CD4-positive, alpha-beta T cell (primary cell): ENCODE results near the gene DUS1L. TPM values are rescaled to one million over a fixed set of nuclear protein-coding genes. Genes with fewer than 3 reads are reported as not detected.

ENCODE experiments used
- ATAC-seq: fragments of 200-7000 bp; cut with Tn5 transposase; one replicate; pipeline ENCODE4 v1.10.0; 2022; ENCODE audit warnings: mild to moderate bottlenecking; ENCODE audit not compliant: poor library complexity
- CTCF ChIA-PET: fragments of 350-600 bp; sonication (Branson Sonifier 250); formaldehyde crosslinking; loops from one replicate; lab custom pipeline; 2021; ENCODE audit warnings: antibody characterized with exemption, inconsistent platforms; lab: Charles Lee
- POLR2A ChIA-PET: fragments of 350-600 bp; sonication (Branson Sonifier 250); formaldehyde crosslinking; loops from one replicate; lab custom pipeline; 2021; ENCODE audit warnings: antibody characterized with exemption, inconsistent platforms; lab: Charles Lee
- DNase-seq, 14 experiments: peaks; one replicate each; pipeline ENCODE4 v3.0.0-alpha.2; 2013 to 2020; ENCODE audit warnings: mixed read lengths in 2 of 14
- H3K27ac ChIP-seq, 2 donors: one replicate each; pipeline versions ENCODE4 v1.5.1 to v1.7.0; 2013; ENCODE audit warnings: low read length in 2 of 2, low read depth in 1 of 2, mild to moderate bottlenecking in 1 of 2
- H3K27me3 ChIP-seq, 2 experiments: 1 replicate in 1 of 2; 2 replicates in 1 of 2; pipeline versions ENCODE4 v1.6.1 to v1.7.0; 2013; ENCODE audit warnings: low read length in 2 of 2, control low read depth in 1 of 2, mild to moderate bottlenecking in 1 of 2, moderate library complexity in 1 of 2; ENCODE audit not compliant: insufficient read depth in 2 of 2, control insufficient read depth in 1 of 2
- H3K36me3 ChIP-seq: one replicate; pipeline ENCODE4 v1.6.1; 2013; ENCODE audit warnings: low read length, control low read depth; ENCODE audit not compliant: insufficient read depth
- H3K4me1 ChIP-seq: one replicate; pipeline ENCODE4 v1.6.1; 2013; ENCODE audit warnings: low read length, control low read depth; ENCODE audit not compliant: insufficient read depth
- H3K4me3 ChIP-seq: one replicate; pipeline ENCODE4 v1.5.1; 2013; ENCODE audit warnings: mild to moderate bottlenecking, low read length, moderate library complexity
- H3K9me3 ChIP-seq, 2 experiments: 1 replicate in 1 of 2; 2 replicates in 1 of 2; pipeline versions ENCODE4 v1.6.1 to v1.7.0; 2013; ENCODE audit warnings: low read length in 2 of 2, mild to moderate bottlenecking in 2 of 2, control low read depth in 1 of 2, moderate library complexity in 1 of 2; ENCODE audit not compliant: control insufficient read depth in 1 of 2, insufficient read depth in 1 of 2
- H3K27ac Mint-ChIP-seq: one replicate; pipeline ENCODE4 v1.8.0; 2020; ENCODE audit warnings: mixed read lengths
- H3K27me3 Mint-ChIP-seq: one replicate; pipeline ENCODE4 v1.8.0; 2021; ENCODE audit warnings: mixed read lengths
- H3K36me3 Mint-ChIP-seq: one replicate; pipeline ENCODE4 v1.8.0; 2021; ENCODE audit warnings: low read depth, mixed read lengths
- H3K4me1 Mint-ChIP-seq: one replicate; pipeline ENCODE4 v1.8.0; 2021; ENCODE audit warnings: low read depth, mixed read lengths
- H3K4me3 Mint-ChIP-seq: one replicate; pipeline ENCODE4 v1.8.0; 2020; ENCODE audit warnings: mild to moderate bottlenecking, mixed read lengths
- H3K9me3 Mint-ChIP-seq: one replicate; pipeline ENCODE4 v1.8.0; 2020; ENCODE audit warnings: mixed read lengths
- CTCF ChIP-seq: fragments of 200-600 bp; IDR thresholded peaks from one replicate; pipeline ENCODE4 v1.8.0; 2022; ENCODE audit warnings: antibody characterized with exemption, mild to moderate bottlenecking
- intact Hi-C, 2 experiments: fragments of 100-400 bp; cut with DNase I in 1 of 2; cut with micrococcal nuclease in 1 of 2; formaldehyde crosslinking; loops; one replicate each; pipeline versions ENCODE4 v1.15.1 to v1.9.0; 2023 to 2025; cut with DNase I, micrococcal nuclease
- total RNA-seq, 174 experiments: library from RNA in 2 of 174; stranded (reverse) in 2 of 174; gene quantifications; one replicate each; pipeline ENCODE4 v1.2.3 and lab custom pipeline; 2021 to 2026

DUS1L gene
- total RNA-seq, 2 experiments from 2014 or later: 160 to 163 TPM

GRCh38 chr17:82084373-82085030 is 18.9 kb upstream of the DUS1L start:
- H3K4me1 Mint-ChIP-seq: no peaks in the 10 kb centered on the region
- Histone ChIP-seq H3K27me3 (no peaks in the 10 kb centered on the region), H3K4me1 (no peaks in the 10 kb centered on the region), H3K27ac (no peak overlapping the region), H3K4me3 (no peak overlapping the region), H3K36me3 (peaks cover 87% of the 10 kb centered on the region), H3K9me3 (no peaks in the 10 kb centered on the region)
- H3K27me3 Mint-ChIP-seq: no peaks in the 10 kb centered on the region
- H3K27ac Mint-ChIP-seq: no peak overlapping the region
- intact Hi-C loops: no loop called here
- H3K4me3 Mint-ChIP-seq: no peak overlapping the region
- DNase-seq (peak in 1 of 14 experiments; percentile 10), ATAC-seq (no peak)
- ChIA-PET CTCF (no interaction called here), POLR2A (no interaction called here)
- peaks cover 25% of the 10 kb centered on the region for H3K36me3 Mint-ChIP-seq
- no peak for TF ChIP-seq CTCF
- H3K9me3 Mint-ChIP-seq: no peaks in the 10 kb centered on the region

- no peak overlapping the region for H3K4me3 Mint-ChIP-seq
- peaks cover 85% of the 10 kb centered on the region for H3K36me3 ChIP-seq
These were observed 18.1 kb upstream of the DUS1L start for GRCh38 chr17:82083533-82084359.

GRCh38 chr17:82083009-82083408 is 17.4 kb upstream of the DUS1L start:
- no peak overlapping the region for H3K4me3 Mint-ChIP-seq
- H3K9me3 ChIP-seq: no peaks in the 10 kb centered on the region
- H3K4me1 Mint-ChIP-seq: no peaks in the 10 kb centered on the region
- no peak for TF ChIP-seq CTCF
- H3K4me1 ChIP-seq: no peaks in the 10 kb centered on the region
- H3K36me3 Mint-ChIP-seq: peaks cover 30% of the 10 kb centered on the region
- peak overlapping the region in 1 of 2 donors; percentile 44 for H3K27ac ChIP-seq
- H3K9me3 Mint-ChIP-seq: no peaks in the 10 kb centered on the region
- DNase-seq (no peak), ATAC-seq (no peak)
- intact Hi-C loops: no loop called here
- ChIA-PET CTCF (no interaction called here), POLR2A (no interaction called here)
- H3K27ac Mint-ChIP-seq: no peak overlapping the region
- no peaks in the 10 kb centered on the region for H3K27me3 Mint-ChIP-seq
- H3K36me3 ChIP-seq: peaks cover 77% of the 10 kb centered on the region
- no peaks in the 10 kb centered on the region for H3K27me3 ChIP-seq
- no peak overlapping the region for H3K4me3 ChIP-seq

More at GRCh38 chr17:82083533-82084359, 18.1 kb upstream of the DUS1L start:
- ChIA-PET POLR2A (no interaction called here), CTCF (no interaction called here)
- Histone ChIP-seq H3K4me1 (no peaks in the 10 kb centered on the region), H3K27ac (no peak overlapping the region), H3K4me3 (no peak overlapping the region), H3K27me3 (no peaks in the 10 kb centered on the region), H3K9me3 (no peaks in the 10 kb centered on the region)
- Mint-ChIP-seq H3K27me3 (no peaks in the 10 kb centered on the region), H3K36me3 (peaks cover 30% of the 10 kb centered on the region), H3K9me3 (no peaks in the 10 kb centered on the region), H3K4me1 (no peaks in the 10 kb centered on the region), H3K27ac (no peak overlapping the region)
- DNase-seq (peak in 1 of 14 experiments; percentile 1), ATAC-seq (no peak)
- intact Hi-C loops: no loop called here
- no peak for TF ChIP-seq CTCF
